Epithelial cell of esophagus (primary cell): Measurements from ENCODE around the gene AK9.

Experiments
- DNase-seq: peaks from one replicate; pipeline ENCODE4 v3.0.0; 2010; ENCODE audit warnings: low read depth
- H3K4me3 ChIP-seq: 2 replicates; pipeline ENCODE4 v1.5.1; 2011; ENCODE audit warnings: mild to moderate bottlenecking, low read length, control low read depth
- TF ChIP-seq, protein P1 (sequence below): IDR thresholded peaks from 2 replicates; pipeline ENCODE4 v1.5.1; 2011; ENCODE audit warnings: low read depth, mild to moderate bottlenecking, low read length, control low read depth, inconsistent platforms; ENCODE audit not compliant: insufficient read depth; ENCODE audit errors: missing control alignments

The AK9 gene

DNA sequence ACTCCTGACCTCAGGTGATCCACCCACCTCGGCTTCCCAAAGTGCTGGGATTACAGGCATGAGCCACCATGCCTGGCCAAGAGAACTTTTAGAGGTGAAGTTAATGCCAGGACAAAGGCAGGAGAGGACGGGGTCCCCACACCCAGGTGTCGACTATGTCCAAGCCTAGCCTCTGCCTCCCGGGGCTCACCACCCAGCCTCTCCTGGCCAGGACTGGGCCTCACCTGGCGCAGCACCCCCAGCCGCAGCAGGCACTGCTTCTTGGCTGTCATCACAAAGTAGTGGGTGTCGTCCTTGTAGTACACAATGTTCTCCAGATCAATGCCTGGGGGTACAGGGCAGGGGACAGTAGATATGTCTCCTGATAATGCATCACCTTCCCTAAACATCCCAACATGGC lies 239.6 kb downstream of the AK9 start:
- DNase-seq = no peak
- TF ChIP-seq, protein P1, sequence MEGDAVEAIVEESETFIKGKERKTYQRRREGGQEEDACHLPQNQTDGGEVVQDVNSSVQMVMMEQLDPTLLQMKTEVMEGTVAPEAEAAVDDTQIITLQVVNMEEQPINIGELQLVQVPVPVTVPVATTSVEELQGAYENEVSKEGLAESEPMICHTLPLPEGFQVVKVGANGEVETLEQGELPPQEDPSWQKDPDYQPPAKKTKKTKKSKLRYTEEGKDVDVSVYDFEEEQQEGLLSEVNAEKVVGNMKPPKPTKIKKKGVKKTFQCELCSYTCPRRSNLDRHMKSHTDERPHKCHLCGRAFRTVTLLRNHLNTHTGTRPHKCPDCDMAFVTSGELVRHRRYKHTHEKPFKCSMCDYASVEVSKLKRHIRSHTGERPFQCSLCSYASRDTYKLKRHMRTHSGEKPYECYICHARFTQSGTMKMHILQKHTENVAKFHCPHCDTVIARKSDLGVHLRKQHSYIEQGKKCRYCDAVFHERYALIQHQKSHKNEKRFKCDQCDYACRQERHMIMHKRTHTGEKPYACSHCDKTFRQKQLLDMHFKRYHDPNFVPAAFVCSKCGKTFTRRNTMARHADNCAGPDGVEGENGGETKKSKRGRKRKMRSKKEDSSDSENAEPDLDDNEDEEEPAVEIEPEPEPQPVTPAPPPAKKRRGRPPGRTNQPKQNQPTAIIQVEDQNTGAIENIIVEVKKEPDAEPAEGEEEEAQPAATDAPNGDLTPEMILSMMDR = no peak
- no peak overlapping the region for H3K4me3 ChIP-seq

DNA sequence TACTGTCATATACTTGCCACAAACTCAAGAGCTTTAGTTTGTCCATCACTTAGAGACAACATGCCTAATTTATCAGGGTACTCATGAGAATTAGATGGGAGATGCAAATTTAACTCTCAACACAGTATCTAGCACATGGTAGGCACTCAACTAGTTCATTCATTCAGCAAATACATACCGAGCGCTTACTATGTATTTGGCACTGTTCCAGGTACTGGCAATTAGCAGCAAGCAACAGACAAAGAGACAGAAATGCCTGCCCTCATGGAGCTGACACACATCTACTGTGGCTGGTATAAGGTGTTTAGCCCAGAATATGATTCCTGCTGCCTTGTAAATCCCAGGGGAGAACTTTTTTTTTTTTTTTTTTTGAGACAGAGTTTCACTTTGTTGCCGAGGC lies 240.2 kb downstream of the AK9 start:
- no peak for DNase-seq
- TF ChIP-seq, protein P1 = no peak
- H3K4me3 ChIP-seq = no peak overlapping the region

DNA sequence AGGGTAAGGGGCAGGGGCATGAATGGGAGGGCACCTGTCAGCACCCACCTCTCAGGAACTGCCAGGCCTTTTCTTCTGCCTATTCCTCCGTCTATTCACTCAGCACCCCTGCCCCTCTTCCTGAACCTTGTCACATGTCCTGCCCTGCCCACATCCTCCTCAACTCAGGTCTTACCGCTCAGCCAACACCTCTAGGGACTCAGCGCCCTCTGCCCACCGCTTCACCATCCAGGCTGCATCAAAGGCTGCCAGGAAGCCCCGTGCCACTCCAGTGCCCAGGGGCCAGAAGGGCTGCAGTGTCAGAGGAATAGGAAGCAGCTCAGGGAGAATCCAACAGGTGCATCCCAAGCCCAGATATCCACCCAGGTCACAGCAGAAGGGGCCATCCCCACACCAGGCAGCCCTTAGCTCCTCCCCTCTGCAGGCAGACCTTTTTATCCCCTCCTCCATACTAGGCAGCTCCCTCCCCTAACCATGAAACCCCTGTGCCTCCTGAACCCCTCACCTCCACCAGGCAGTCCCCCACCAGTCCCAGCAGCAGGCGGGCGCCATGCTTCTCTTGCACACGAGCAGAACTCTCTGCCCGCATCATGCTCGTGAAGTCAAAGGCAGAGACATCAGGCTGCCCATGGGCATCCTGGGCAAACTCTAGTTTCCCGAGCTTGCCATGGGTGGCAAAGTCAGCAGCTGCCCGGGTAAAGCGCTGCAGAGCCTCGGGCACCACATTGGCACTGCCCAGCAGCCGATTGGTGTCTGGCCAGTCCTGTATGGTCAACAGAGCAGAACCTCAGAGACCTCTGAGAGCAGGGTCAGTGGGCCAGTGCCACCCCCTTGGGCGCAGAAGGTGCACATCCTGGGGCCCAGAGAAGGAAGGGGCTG lies 241.0 kb downstream of the AK9 start:
- TF ChIP-seq, protein P1 = no peak
- no peak for DNase-seq
- H3K4me3 ChIP-seq = no peak overlapping the region

DNA sequence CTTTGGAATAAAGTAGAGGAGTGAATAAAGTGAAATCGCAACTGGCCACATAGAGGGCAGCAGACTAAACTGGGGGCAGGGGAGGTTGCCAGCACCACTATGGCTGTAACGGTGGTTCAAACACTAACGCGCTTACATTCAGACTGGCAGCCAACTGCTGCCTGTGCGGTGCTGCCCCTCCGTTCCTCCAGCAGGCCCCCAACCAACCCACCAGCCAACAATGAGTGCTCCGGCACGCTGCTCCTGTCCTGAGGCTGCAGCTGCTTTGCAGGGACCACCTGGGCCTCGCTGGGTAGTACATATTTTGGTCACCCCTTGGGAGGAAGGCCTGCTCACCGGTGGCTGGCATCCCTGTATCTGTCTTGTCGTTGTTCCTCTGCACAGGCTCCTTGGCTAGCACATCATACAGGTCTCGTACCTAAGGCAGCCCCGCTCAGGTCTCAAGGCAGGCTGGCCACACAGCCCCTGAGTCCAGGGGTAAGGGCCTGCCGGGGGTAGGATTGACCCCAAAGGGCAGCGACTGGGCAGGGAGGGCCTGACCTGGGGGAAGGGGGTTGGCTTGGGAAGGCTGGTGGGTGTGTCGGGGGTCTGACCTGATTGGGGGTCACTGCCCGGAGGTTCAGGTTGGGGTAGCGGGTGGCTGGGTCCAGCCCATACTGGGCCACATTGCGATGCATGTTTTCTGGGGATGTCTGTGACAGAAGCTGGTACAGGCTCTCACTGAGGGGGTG lies 241.8 kb downstream of the AK9 start:
- no peak overlapping the region for H3K4me3 ChIP-seq
- no peak for DNase-seq
- TF ChIP-seq, protein P1 = no peak

DNA sequence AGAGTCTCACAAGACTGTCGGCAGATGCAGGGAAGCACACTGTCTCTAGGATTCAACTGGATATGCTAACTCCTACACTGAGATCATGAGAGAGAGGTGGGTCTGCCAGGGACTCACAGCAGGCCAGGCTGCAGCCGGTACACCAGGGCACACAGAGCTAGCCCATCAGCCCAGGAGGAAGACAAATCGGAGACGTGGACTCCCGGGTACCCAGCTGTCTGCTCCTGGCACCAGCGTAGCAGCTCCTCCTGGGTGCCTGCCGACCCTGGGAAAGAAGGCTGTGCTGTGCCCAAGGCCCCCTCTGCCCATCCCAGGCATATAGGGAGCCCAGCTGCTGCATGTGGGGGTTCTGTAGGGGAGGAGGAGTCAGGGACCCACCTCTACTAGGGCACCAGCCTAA lies 242.4 kb downstream of the AK9 start:
- TF ChIP-seq, protein P1 = no peak
- no peak overlapping the region for H3K4me3 ChIP-seq
- DNase-seq = no peak

DNA sequence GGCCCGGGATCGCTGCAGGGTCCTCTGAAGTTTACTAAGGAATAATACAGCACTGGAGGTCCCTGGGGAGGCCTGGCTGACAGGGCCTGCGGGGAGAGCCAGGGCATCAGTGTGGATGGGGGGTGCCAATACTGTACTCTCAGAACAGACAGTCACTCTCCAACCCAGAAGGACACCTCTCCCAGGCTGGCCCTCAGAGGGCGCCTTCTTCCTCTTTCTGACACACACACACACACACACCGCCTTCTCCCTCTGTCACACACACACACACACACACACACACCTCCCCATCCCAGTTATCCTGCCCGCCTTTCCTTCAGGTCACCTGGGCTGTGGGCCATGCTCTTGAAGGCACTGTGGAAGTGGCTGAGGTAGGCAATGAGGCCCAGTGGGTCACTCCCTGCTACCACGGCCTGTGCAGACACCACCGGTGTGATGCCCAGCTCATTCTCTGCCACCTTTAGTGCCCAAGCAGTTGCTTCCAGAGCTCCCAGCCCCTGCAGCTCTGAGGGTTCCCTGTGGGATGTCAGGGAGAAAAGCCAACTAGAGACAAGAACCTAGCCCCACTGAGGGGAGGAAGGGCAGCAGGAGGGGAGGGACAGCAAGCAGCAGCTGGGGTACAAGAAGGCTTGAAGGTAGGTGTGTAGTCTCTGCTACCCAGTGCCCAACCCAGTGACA lies 243.0 kb downstream of the AK9 start:
- DNase-seq = peak; percentile 15
- TF ChIP-seq, protein P1 = no peak
- no peak overlapping the region for H3K4me3 ChIP-seq
